Activated naive CD4-positive, alpha-beta T cell treated with anti-CD3 and anti-CD28 coated beads for 36 hours (primary cell): Measurements from ENCODE around the gene MVB12A. TPM values are rescaled to one million over a fixed set of nuclear protein-coding genes. Genes with fewer than 3 reads are reported as not detected.
A peak's percentile ranks its signal among the peaks of the same experiment; 100 is the strongest.

Experiments used
- CTCF ChIA-PET: fragments of 350-600 bp; sonication (Branson Sonifier 250); formaldehyde crosslinking; loops from one replicate; lab custom pipeline; 2021; ENCODE audit warnings: antibody characterized with exemption; lab: Charles Lee
- DNase-seq: peaks from one replicate; pipeline ENCODE4 v3.0.0-alpha.2; 2020
- H3K27ac Mint-ChIP-seq: one replicate; pipeline ENCODE4 v1.8.0; 2021; ENCODE audit warnings: mild to moderate bottlenecking, mixed read lengths
- H3K27me3 Mint-ChIP-seq: one replicate; pipeline ENCODE4 v1.8.0; 2021; ENCODE audit warnings: low read depth, mixed read lengths
- H3K36me3 Mint-ChIP-seq: one replicate; pipeline ENCODE4 v1.8.0; 2021; ENCODE audit warnings: low read depth, mixed read lengths
- H3K4me1 Mint-ChIP-seq: one replicate; pipeline ENCODE4 v1.8.0; 2021; ENCODE audit warnings: low read depth, mixed read lengths
- H3K4me3 Mint-ChIP-seq: one replicate; pipeline ENCODE4 v1.8.0; 2021; ENCODE audit warnings: mild to moderate bottlenecking, moderate library complexity, mixed read lengths
- H3K9me3 Mint-ChIP-seq: one replicate; pipeline ENCODE4 v1.8.0; 2021; ENCODE audit warnings: mixed read lengths
- intact Hi-C: fragments of 100-400 bp; cut with micrococcal nuclease; formaldehyde crosslinking; loops from one replicate; pipeline ENCODE4 v1.15.1; 2023
- total RNA-seq, 2 experiments: library from RNA; stranded (reverse); gene quantifications; one replicate each; pipeline ENCODE4 v1.2.3, GENCODE V29; 2021

MVB12A gene
- total RNA-seq, 2 experiments from 2014 or later: 29.3 to 32.1 TPM

DNA sequence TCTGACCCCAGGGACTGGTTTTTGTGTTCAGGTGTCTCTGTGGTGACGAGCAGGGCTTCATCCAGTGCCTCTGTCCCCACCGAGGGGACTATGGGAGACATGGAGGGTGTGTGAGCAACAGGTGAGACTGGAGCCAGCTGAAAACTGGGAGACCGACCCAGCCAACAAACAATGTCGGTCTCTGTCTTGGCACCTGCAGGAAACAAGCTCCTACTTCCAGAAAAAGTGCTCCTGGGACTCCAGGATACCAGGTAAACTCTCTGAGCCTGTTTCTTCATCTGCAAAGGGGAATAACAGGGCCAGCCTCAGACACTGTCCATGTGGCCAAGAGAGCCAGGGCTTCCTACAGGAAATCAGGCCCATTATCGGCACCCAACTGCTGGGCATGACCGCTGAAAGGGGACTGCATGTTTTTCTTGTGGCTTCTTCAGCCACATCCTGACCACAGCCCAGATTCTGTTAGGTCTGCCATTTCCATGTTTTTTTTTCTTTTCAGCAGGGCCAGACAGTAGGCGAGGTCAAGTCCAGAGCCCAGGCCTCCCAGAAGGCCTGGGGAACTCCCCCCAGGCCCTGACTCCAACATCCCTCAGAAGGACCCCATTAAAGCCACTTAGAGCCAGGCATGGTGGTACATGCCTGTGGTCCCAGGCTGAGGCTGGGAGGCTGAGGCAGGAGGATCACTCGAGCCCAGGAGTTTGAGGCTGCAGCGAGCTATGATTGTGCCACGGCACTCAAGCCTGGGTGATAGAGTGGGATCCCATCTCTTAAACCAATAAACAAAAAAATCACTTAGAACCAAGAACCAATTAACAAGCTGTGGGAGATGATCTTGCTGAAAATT lies 13.6 kb upstream of the MVB12A start:
- H3K27me3 Mint-ChIP-seq: no peaks in the 10 kb centered on the region
- DNase-seq: no peak
- intact Hi-C loops: loop anchor here (10.0 kb wide), 1 partner anchor 331 kb away; the partner anchor contains the start of genes HAUS8 and MYO9B
- peaks cover 28% of the 10 kb centered on the region for H3K36me3 Mint-ChIP-seq
- H3K9me3 Mint-ChIP-seq: no peaks in the 10 kb centered on the region
- peaks cover 33% of the 10 kb centered on the region for H3K4me1 Mint-ChIP-seq
- H3K27ac Mint-ChIP-seq: peak overlapping the region; percentile 94
- peak overlapping the region; percentile 80 for H3K4me3 Mint-ChIP-seq
- CTCF ChIA-PET: interaction anchor here (1.0 to 1.4 kb wide), 6 partner anchors 11 to 90 kb away, joined by 3 to 7 read pairs (median 4); partner anchors contain the start of gene MVB12A

DNA sequence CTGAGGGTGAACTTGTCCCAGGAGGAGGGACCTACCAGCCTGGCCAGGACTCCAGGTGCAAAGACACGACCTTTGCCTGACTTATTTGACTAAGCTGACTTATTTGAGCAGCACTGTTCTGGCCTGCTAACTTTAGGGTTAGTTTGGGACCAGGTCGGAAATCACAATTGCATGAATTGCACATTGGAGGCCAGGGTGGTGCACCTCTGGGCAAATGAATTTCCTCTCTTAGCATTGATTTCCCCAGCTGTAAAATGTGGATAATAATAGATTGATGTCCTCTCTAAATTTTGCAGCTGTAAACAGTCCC lies 13.0 kb upstream of the MVB12A start:
- CTCF ChIA-PET: interaction anchor here (1.2 to 1.4 kb wide), 3 partner anchors 11 to 17 kb away, joined by 3 to 4 read pairs (median 4); partner anchors contain the start of gene MVB12A
- peak overlapping the region; percentile 94 for H3K27ac Mint-ChIP-seq
- H3K36me3 Mint-ChIP-seq: peaks cover 25% of the 10 kb centered on the region
- peaks cover 31% of the 10 kb centered on the region for H3K4me1 Mint-ChIP-seq
- intact Hi-C loops: loop anchor here (10.0 kb wide), 1 partner anchor 332 kb away; the partner anchor contains the start of genes HAUS8 and MYO9B
- peak overlapping the region; percentile 80 for H3K4me3 Mint-ChIP-seq
- no peaks in the 10 kb centered on the region for H3K27me3 Mint-ChIP-seq
- DNase-seq: no peak
- H3K9me3 Mint-ChIP-seq: no peaks in the 10 kb centered on the region

- Mint-ChIP-seq H3K27me3 (no peaks in the 10 kb centered on the region), H3K27ac (no peak overlapping the region), H3K4me1 (peaks cover 19% of the 10 kb centered on the region), H3K36me3 (peaks cover 24% of the 10 kb centered on the region), H3K9me3 (no peaks in the 10 kb centered on the region), H3K4me3 (no peak overlapping the region)
- intact Hi-C loops: loop anchor here (10.0 kb wide), 1 partner anchor 335 kb away; the partner anchor contains the start of genes HAUS8 and MYO9B
- CTCF ChIA-PET: interaction anchor here (0.9 kb wide), 1 partner anchor 17 kb away, joined by 3 read pairs; no protein-coding TSS in a partner anchor
- no peak for DNase-seq
Observed at GRCh38 chr19:17409990-17410389, 9.9 kb upstream of the MVB12A start.

GRCh38 chr19:17411801-17412200 lies 8.0 kb upstream of the MVB12A start:
- H3K4me3 Mint-ChIP-seq: no peak overlapping the region
- intact Hi-C loops: no loop called here
- no peak overlapping the region for H3K27ac Mint-ChIP-seq
- DNase-seq: no peak
- peaks cover 17% of the 10 kb centered on the region for H3K36me3 Mint-ChIP-seq
- H3K27me3 Mint-ChIP-seq: no peaks in the 10 kb centered on the region
- CTCF ChIA-PET: no interaction called here
- no peaks in the 10 kb centered on the region for H3K9me3 Mint-ChIP-seq
- peaks cover 18% of the 10 kb centered on the region for H3K4me1 Mint-ChIP-seq

DNA sequence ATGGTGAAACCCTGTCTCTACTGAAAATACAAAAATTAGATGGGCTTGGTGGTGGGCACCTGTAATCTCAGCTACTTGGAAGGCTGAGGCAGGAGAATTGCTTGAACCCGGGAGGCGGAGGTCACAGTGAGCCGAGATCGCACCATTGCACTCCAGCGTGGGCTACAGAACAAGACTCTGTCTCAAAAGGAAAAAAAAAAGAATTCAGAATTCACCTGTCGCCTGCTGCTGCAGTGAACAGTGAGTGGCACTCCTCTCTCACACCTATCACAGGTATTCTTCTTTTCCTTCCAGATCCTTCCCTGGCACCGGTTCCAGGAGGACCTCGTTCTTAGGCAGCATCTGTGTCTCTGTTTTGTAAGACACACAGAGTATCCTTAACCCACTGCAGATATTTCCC lies 5.8 kb upstream of the MVB12A start:
- peaks cover 11% of the 10 kb centered on the region for H3K4me1 Mint-ChIP-seq
- no peaks in the 10 kb centered on the region for H3K9me3 Mint-ChIP-seq
- H3K27ac Mint-ChIP-seq: no peak overlapping the region
- H3K36me3 Mint-ChIP-seq: peaks cover 16% of the 10 kb centered on the region
- CTCF ChIA-PET: no interaction called here
- intact Hi-C loops: no loop called here
- no peak for DNase-seq
- H3K27me3 Mint-ChIP-seq: no peaks in the 10 kb centered on the region
- no peak overlapping the region for H3K4me3 Mint-ChIP-seq

- no peak overlapping the region for H3K27ac Mint-ChIP-seq
- H3K4me1 Mint-ChIP-seq: peaks cover 14% of the 10 kb centered on the region
- H3K27me3 Mint-ChIP-seq: no peaks in the 10 kb centered on the region
- H3K36me3 Mint-ChIP-seq: peaks cover 16% of the 10 kb centered on the region
- CTCF ChIA-PET: no interaction called here
- H3K9me3 Mint-ChIP-seq: no peaks in the 10 kb centered on the region
- no peak for DNase-seq
- no peak overlapping the region for H3K4me3 Mint-ChIP-seq
- intact Hi-C loops: no loop called here
Observed at GRCh38 chr19:17415121-17415520, 4.7 kb upstream of the MVB12A start.

- H3K4me1 Mint-ChIP-seq: peaks cover 14% of the 10 kb centered on the region
- H3K9me3 Mint-ChIP-seq: no peaks in the 10 kb centered on the region
- H3K27me3 Mint-ChIP-seq: no peaks in the 10 kb centered on the region
- CTCF ChIA-PET: interaction anchor here (1.1 to 1.7 kb wide), 2 partner anchors 12 to 16 kb away, joined by 3 to 4 read pairs; no protein-coding TSS in a partner anchor
- peak overlapping the region; percentile 87 for H3K4me3 Mint-ChIP-seq
- peaks cover 7% of the 10 kb centered on the region for H3K36me3 Mint-ChIP-seq
- DNase-seq: no peak
- intact Hi-C loops: loop anchor here (1.0 kb wide), 5 partner anchors 13 to 151 kb away; partner anchors contain the start of genes BABAM1, BST2, DDA1 and GTPBP3
- peak overlapping the region; percentile 87 for H3K27ac Mint-ChIP-seq
Observed at GRCh38 chr19:17418710-17419109, 1.1 kb upstream of the MVB12A start.

- CTCF ChIA-PET: interaction anchor here (0.8 to 1.7 kb wide), 7 partner anchors 10 to 47 kb away, joined by 3 to 8 read pairs (median 4); partner anchors contain the start of gene CCDC194
- Mint-ChIP-seq H3K9me3 (no peaks in the 10 kb centered on the region), H3K4me1 (peaks cover 14% of the 10 kb centered on the region), H3K27me3 (no peaks in the 10 kb centered on the region), H3K27ac (peak overlapping the region; percentile 87), H3K36me3 (peaks cover 4% of the 10 kb centered on the region), H3K4me3 (peak overlapping the region; percentile 87)
- DNase-seq: no peak
- intact Hi-C loops: loop anchor here (1.0 kb wide), 5 partner anchors 14 to 152 kb away; partner anchors contain the start of genes BABAM1, BST2, DDA1 and GTPBP3
Observed at GRCh38 chr19:17419154-17419620, 660 bp upstream of the MVB12A start.

- H3K36me3 Mint-ChIP-seq: peaks cover 3% of the 10 kb centered on the region
- H3K4me3 Mint-ChIP-seq: peak overlapping the region; percentile 87
- intact Hi-C loops: loop anchor here (1.0 kb wide), 1 partner anchor 25 kb away; no protein-coding TSS in a partner anchor
- no peak overlapping the region for H3K27ac Mint-ChIP-seq
- CTCF ChIA-PET: interaction anchor here (1.0 to 1.4 kb wide), 3 partner anchors 8 to 26 kb away, joined by 4 to 5 read pairs (median 5); partner anchors contain the start of gene CCDC194
- DNase-seq: peak; percentile 52
- H3K27me3 Mint-ChIP-seq: no peaks in the 10 kb centered on the region
- H3K9me3 Mint-ChIP-seq: no peaks in the 10 kb centered on the region
- H3K4me1 Mint-ChIP-seq: peaks cover 17% of the 10 kb centered on the region
Observed at GRCh38 chr19:17420475-17420924, 653 bp downstream of the MVB12A start.

- Mint-ChIP-seq H3K27me3 (no peaks in the 10 kb centered on the region), H3K4me3 (no peak overlapping the region), H3K36me3 (peaks cover 1% of the 10 kb centered on the region), H3K9me3 (no peaks in the 10 kb centered on the region), H3K27ac (no peak overlapping the region), H3K4me1 (peaks cover 17% of the 10 kb centered on the region)
- intact Hi-C loops: no loop called here
- CTCF ChIA-PET: interaction anchor here (0.6 to 1.3 kb wide), 2 partner anchors 19 to 302 kb away, joined by 4 to 5 read pairs; no protein-coding TSS in a partner anchor
- no peak for DNase-seq
Observed at GRCh38 chr19:17421942-17422341, 2.1 kb downstream of the MVB12A start.

DNA sequence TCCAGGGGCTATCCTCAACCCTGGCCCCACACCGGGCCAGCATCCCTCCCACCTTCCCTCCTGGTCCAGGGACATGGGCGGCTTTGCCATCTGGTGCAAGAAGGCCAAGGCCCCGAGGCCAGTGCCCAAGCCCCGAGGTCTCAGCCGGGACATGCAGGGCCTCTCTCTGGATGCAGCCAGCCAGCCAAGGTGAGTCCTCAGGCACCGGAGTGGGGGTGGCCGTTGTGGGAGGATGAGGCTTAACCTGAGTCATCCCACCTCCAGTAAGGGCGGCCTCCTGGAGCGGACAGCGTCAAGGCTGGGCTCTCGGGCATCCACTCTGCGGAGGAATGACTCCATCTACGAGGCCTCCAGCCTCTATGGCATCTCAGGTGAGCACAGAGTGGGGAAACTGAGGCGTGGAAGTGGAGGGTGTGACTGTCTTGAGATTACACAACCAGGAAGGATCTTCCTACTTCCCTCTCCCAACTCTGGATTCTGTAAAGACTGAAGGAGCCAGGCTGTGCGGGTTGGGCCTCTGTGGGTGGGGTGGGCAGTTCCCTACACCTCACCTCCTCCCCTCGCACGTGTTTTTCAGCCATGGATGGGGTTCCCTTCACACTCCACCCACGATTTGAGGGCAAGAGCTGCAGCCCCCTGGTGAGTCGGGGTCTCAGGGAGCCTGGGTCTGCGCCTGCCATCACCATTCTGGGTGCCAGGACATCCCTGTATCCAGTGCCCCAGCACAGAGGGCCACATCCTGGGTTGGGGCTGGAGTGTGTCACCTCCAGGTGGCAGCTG lies 3.8 kb downstream of the MVB12A start:
- no peak for DNase-seq
- H3K36me3 Mint-ChIP-seq: no peaks in the 10 kb centered on the region
- H3K27me3 Mint-ChIP-seq: no peaks in the 10 kb centered on the region
- CTCF ChIA-PET: interaction anchor here (0.7 kb wide), 1 partner anchor 312 kb away, joined by 4 read pairs; no protein-coding TSS in a partner anchor
- peaks cover 17% of the 10 kb centered on the region for H3K4me1 Mint-ChIP-seq
- no peak overlapping the region for H3K27ac Mint-ChIP-seq
- no peak overlapping the region for H3K4me3 Mint-ChIP-seq
- intact Hi-C loops: loop anchor here (2.0 kb wide), 1 partner anchor 25 kb away; the partner anchor contains the start of gene TMEM221
- no peaks in the 10 kb centered on the region for H3K9me3 Mint-ChIP-seq
